Fibroblast of the aortic adventitia (primary cell): ENCODE measurements around the gene PEX7. TPM values are rescaled to one million over a fixed set of nuclear protein-coding genes. Genes with fewer than 3 reads are reported as not detected.
"Not testable (repeated sequence)": the region's sequence is repeated elsewhere in the genome, so short reads cannot be mapped to it uniquely, and the experiment has no call there.

Experiments
- DNase-seq: peaks from one replicate; pipeline ENCODE4 v3.0.0-alpha.2; 2010; ENCODE audit warnings: low read depth
- H3K4me3 ChIP-seq: 2 replicates; pipeline ENCODE4 v1.5.1; 2011; ENCODE audit warnings: low read depth, mild to moderate bottlenecking, control low read depth, low read length, moderate library complexity
- CTCF ChIP-seq: IDR thresholded peaks from 2 replicates; pipeline ENCODE4 v1.5.1; 2011; ENCODE audit warnings: mild to moderate bottlenecking, low read length, control low read depth, inconsistent platforms; ENCODE audit not compliant: insufficient read depth
- total RNA-seq: library from RNA; depleted of rRNA; stranded (reverse); fragments of >200 nt; gene quantifications from 2 replicates; pipeline ENCODE4 v1.2.3, GENCODE V29; 2012; ENCODE audit warnings: low replicate concordance

PEX7 gene
- total RNA-seq, 1 donor = 10.6 TPM

GRCh38 chr6:136798044-136798443, 24.3 kb upstream of the PEX7 start:
- no peak overlapping the region for H3K4me3 ChIP-seq
- TF ChIP-seq CTCF = no peak
- no peak for DNase-seq

- TF ChIP-seq CTCF = no peak
- DNase-seq = no peak
- H3K4me3 ChIP-seq = no peak overlapping the region
These were observed 20.8 kb upstream of the PEX7 start for GRCh38 chr6:136801581-136801980.

GRCh38 chr6:136803608-136804007, 18.8 kb upstream of the PEX7 start:
- no peak for DNase-seq
- H3K4me3 ChIP-seq = no peak overlapping the region
- no peak for TF ChIP-seq CTCF

GRCh38 chr6:136809091-136809860, 13.1 kb upstream of the PEX7 start:
- no peak overlapping the region for H3K4me3 ChIP-seq
- DNase-seq = no peak
- no peak for TF ChIP-seq CTCF

- peak; percentile 48 for DNase-seq
- no peak for TF ChIP-seq CTCF
- no peak overlapping the region for H3K4me3 ChIP-seq
These were observed 11.1 kb upstream of the PEX7 start for GRCh38 chr6:136811272-136811671.

- peak; percentile 31 for DNase-seq
- TF ChIP-seq CTCF = no peak
- H3K4me3 ChIP-seq = no peak overlapping the region
These were observed 10.2 kb upstream of the PEX7 start for GRCh38 chr6:136812174-136812573.

- H3K4me3 ChIP-seq, DNase-seq: not testable (repeated sequence)
These were observed 6.8 kb upstream of the PEX7 start for GRCh38 chr6:136815608-136816007.
